ENCODE results near the gene GNG5.

DNA sequence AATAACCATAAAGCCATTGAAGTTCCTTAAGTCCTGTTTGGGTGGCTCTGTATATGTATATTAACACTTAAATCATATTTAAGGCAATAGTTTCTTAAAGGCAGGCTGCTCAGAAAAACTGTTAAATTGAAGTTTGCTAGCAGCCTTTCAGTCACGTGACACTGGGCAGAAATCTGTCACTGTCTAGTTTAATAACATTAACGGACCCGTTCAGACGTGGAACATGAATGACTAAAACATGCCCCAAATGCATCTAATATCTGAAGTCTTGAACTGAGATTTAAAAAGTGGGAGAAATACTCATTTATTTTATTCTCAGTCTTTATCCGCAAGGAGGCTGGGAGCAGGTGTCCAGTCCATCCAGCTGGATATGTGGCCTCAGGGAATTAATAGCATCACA is 3.5 kb downstream of the GNG5 start:
- TF ChIP-seq, protein P1, sequence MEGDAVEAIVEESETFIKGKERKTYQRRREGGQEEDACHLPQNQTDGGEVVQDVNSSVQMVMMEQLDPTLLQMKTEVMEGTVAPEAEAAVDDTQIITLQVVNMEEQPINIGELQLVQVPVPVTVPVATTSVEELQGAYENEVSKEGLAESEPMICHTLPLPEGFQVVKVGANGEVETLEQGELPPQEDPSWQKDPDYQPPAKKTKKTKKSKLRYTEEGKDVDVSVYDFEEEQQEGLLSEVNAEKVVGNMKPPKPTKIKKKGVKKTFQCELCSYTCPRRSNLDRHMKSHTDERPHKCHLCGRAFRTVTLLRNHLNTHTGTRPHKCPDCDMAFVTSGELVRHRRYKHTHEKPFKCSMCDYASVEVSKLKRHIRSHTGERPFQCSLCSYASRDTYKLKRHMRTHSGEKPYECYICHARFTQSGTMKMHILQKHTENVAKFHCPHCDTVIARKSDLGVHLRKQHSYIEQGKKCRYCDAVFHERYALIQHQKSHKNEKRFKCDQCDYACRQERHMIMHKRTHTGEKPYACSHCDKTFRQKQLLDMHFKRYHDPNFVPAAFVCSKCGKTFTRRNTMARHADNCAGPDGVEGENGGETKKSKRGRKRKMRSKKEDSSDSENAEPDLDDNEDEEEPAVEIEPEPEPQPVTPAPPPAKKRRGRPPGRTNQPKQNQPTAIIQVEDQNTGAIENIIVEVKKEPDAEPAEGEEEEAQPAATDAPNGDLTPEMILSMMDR (IDR thresholded peaks at IDR 0.05; ENCODE audit: low read depth, low read length, poor library complexity, severe bottlenecking) = no peak
- TF ChIP-seq EZH2phosphoT487 (IDR thresholded peaks at IDR 0.05; ENCODE audit: borderline replicate concordance, low read length) = no peak

All from DOHH2 (cell line).